Brain (organoid and tissue), 1 donor: ENCODE measurements around the gene RAET1L. TPM values are rescaled to one million over a fixed set of nuclear protein-coding genes. Genes with fewer than 3 reads are reported as not detected.

Experiments used
- polyA plus RNA-seq: library from polyadenylated mRNA; stranded (reverse); fragments of 350-450 nt; fragmentation: Illumina TruSeq; extraction: RNeasy Lipid Tissue Mini Kit (QIAGEN cat#74804); gene quantifications from one replicate; pipeline ENCODE4 v1.2.3, GENCODE V29; 2015; ENCODE audit warnings: low read depth, low replicate concordance; ENCODE audit not compliant: insufficient read depth

RAET1L gene
- polyA plus RNA-seq, 1 donor from 2014 or later = not detected

Other genes starting within 250 kb of the RAET1L start
- gene LRP11, start 161.2 kb downstream of the RAET1L start, polyA plus RNA-seq = 32.6 TPM
- 0.17 TPM for gene RAET1E, start 127.4 kb downstream of the RAET1L start, polyA plus RNA-seq
- not detected for gene RAET1G, start 102.4 kb downstream of the RAET1L start, polyA plus RNA-seq
- 0.73 TPM for gene ULBP2, start 83.5 kb downstream of the RAET1L start, polyA plus RNA-seq
- gene ULBP1, start 61.6 kb downstream of the RAET1L start, polyA plus RNA-seq = 2.3 TPM
- gene ULBP3, start 43.6 kb upstream of the RAET1L start, polyA plus RNA-seq = not detected
- 1.8 TPM for gene PPP1R14C, start 117.5 kb upstream of the RAET1L start, polyA plus RNA-seq